GM19025 (cell line): ENCODE data around the gene RFFL.
"Not testable (repeated sequence)": the region's sequence is repeated elsewhere in the genome, so short reads cannot be mapped to it uniquely, and the experiment has no call there.

ENCODE experiments used
- ATAC-seq: cut with Tn5 transposase; IDR thresholded peaks from one replicate; pipeline ENCODE4 v1.9.1; 2021; ENCODE audit warnings: mild to moderate bottlenecking, low read depth, moderate library complexity; ENCODE audit not compliant: unreplicated experiment

RFFL gene

GRCh38 chr17:35063514-35064223, at the start of gene RFFL:
TSS of gene RFFL (minus strand) at chr17:35063707. CDS start at chr17:35026553, 37,154 bp downstream.
- ATAC-seq: peak; percentile 86

GRCh38 chr17:35110791-35111190, 47.3 kb upstream of the RFFL start:
- ATAC-seq: not testable (repeated sequence)

GRCh38 chr17:35104844-35105450, 41.4 kb upstream of the RFFL start:
- no peak for ATAC-seq

GRCh38 chr17:35103271-35103670, 39.8 kb upstream of the RFFL start:
- ATAC-seq: no peak

GRCh38 chr17:35101725-35102124, 38.2 kb upstream of the RFFL start:
- no peak for ATAC-seq

GRCh38 chr17:35101036-35101435, 37.5 kb upstream of the RFFL start:
- ATAC-seq: no peak

- no peak for ATAC-seq
Observed at GRCh38 chr17:35099908-35100307, 36.4 kb upstream of the RFFL start.

- no peak for ATAC-seq
Observed at GRCh38 chr17:35097776-35098175, 34.3 kb upstream of the RFFL start.

- no peak for ATAC-seq
Observed at GRCh38 chr17:35095741-35096140, 32.2 kb upstream of the RFFL start.

GRCh38 chr17:35094902-35095301, 31.4 kb upstream of the RFFL start:
- ATAC-seq: no peak

GRCh38 chr17:35090707-35091106, 27.2 kb upstream of the RFFL start:
- ATAC-seq: not testable (repeated sequence)

- no peak for ATAC-seq
Observed at GRCh38 chr17:35089586-35090296, 26.2 kb upstream of the RFFL start.

- peak; percentile 65 for ATAC-seq
Observed at GRCh38 chr17:35088881-35089585, 25.5 kb upstream of the RFFL start.

GRCh38 chr17:35088356-35088880, 24.9 kb upstream of the RFFL start:
- no peak for ATAC-seq

- no peak for ATAC-seq
Observed at GRCh38 chr17:35087731-35088355, 24.3 kb upstream of the RFFL start.

GRCh38 chr17:35086931-35087573, 23.5 kb upstream of the RFFL start:
- no peak for ATAC-seq

GRCh38 chr17:35086164-35086563, 22.7 kb upstream of the RFFL start:
- no peak for ATAC-seq

- ATAC-seq: no peak
Observed at GRCh38 chr17:35084987-35085386, 21.5 kb upstream of the RFFL start.

- no peak for ATAC-seq
Observed at GRCh38 chr17:35083071-35083470, 19.6 kb upstream of the RFFL start.
